GM21786 (cell line): ENCODE data around the gene ZBTB26.
"Not testable (repeated sequence)": the region's sequence is repeated elsewhere in the genome, so short reads cannot be mapped to it uniquely, and the experiment has no call there.

ENCODE experiments used
- ATAC-seq: cut with Tn5 transposase; IDR thresholded peaks from one replicate; pipeline ENCODE4 v1.9.1; 2021; ENCODE audit not compliant: unreplicated experiment

ZBTB26 gene

GRCh38 chr9:122929796-122930354, 1.4 kb downstream of the ZBTB26 start:
- no peak for ATAC-seq

- no peak for ATAC-seq
Observed at GRCh38 chr9:122923947-122924346, 7.4 kb downstream of the ZBTB26 start.

DNA sequence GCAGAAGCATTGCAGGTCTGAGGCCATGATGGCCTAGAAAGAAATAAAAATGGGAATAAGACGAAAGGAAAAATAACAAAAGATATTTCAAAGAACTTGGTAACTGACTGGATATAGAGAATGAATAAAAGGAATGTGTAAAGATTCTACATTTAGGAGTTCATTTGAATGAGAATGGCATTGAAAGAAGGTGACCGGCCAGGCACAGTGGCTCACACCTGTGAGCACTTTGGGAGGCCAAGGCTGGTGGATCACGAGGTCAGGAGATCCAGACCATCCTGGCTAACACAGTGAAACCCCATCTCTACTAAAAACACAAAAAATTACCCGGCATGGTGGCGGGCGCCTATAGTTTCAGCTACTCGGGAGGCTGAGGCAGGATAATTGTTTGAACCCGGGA, 8.6 kb downstream of the ZBTB26 start:
- ATAC-seq: no peak

DNA sequence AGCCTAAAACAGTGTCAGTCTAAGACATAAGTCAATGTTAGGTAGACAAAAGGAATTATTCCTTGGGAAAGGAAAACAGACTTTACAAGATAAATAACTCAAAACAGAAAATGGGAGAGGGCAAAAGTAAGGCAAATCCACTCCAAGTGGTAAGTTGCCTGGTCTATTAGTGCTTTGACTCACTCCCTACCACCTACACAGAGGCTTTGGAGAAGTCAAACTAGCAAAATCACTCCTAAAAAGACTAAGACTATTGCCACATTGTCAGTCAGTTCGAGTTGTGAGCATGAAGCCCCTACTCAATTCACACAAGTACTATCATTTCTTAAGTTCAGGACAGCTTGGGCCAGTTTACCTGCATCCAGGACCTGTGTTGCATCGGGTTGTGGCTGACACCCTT, 13.0 kb downstream of the ZBTB26 start:
- ATAC-seq: no peak

- ATAC-seq: peak; percentile 99
Observed at GRCh38 chr9:122912964-122913673, 18.2 kb downstream of the ZBTB26 start, which contains the start of gene ZBTB6. ZBTB6 (minus strand) TSS chr9:122913323; CDS start chr9:122912072, 1,251 bp downstream.

GRCh38 chr9:122912671-122912963, 18.7 kb downstream of the ZBTB26 start:
- no peak for ATAC-seq

GRCh38 chr9:122906122-122906521, 25.2 kb downstream of the ZBTB26 start:
- not testable (repeated sequence) for ATAC-seq

GRCh38 chr9:122904823-122905710, 26.2 kb downstream of the ZBTB26 start, which contains the start of gene RC3H2:
RC3H2 (minus strand) TSS chr9:122905359; CDS start chr9:122897509, 7,850 bp downstream.
- ATAC-seq: peak; percentile 87

DNA sequence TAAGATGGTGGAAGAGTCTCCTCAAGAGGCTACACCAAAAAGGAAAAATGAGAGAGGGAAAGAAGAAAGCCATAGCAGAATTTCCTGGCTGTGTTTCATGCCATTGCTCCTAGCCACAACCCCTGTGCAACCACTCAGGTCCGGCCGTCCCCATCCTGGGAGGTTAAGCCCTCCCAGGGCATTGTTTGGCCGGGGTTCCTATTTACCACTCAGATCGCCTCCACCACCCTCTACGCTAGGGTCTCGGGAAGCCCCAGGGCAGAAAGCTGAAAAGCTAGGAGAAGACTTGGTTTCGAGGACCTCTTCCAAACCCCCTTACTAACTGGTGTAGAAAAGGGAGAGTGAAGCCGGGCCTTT, 26.9 kb downstream of the ZBTB26 start:
- ATAC-seq: peak; percentile 21

GRCh38 chr9:122900791-122901190, 30.5 kb downstream of the ZBTB26 start:
- ATAC-seq: no peak

DNA sequence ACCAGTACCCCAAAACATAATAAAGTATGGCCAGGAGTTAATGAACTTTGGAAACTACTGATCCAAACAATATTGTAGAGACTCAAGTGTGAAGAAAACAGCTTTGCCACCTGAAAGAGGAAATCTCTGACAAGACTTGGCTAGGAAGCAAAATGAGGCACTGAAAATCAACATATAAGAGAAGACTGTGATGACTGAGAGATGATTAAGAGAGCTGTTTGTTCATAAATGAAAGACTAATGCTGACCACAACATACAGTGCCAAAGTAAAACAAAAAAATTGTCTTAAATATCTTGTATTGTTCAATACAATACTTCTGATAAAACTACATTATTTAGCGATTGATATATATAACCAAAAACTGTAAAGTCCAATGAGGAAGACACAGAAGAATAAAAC, 33.3 kb downstream of the ZBTB26 start:
- ATAC-seq: no peak

DNA sequence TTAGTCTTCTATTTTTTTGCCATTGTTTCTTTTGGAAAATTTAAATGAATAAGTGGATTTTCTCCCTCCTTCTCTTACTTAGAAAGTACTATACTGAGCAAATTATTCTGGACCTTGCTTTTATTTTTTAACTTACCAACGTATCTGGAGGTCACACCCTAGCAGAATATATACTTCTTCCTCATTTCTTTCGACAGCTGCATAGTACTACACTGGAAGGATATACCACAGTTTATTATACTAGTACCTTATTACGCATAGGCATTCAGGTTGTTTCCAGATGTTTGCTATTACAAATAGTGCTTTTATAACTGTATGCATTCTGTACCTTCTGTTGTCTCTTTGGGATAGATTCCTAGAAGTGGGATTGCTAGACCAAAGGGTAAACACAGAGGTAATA, 42.8 kb downstream of the ZBTB26 start:
- no peak for ATAC-seq

DNA sequence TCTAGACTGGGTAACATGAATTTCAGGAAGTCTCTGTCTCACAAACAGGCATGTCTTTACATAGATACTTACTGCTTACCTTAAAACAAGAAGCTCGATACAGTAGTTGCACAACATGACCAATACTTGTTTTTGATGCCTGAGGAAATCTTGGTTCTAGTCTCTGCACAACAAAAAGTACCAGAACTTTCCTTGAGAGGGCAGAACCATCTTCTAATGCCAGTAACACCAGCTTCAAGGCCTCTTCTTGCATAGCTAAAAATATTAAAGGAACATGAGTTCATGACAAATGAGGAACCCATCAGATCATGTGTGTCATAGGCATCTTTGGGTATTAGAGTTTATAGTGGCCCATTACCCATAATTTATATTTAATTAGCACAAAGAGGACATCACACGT, 48.2 kb downstream of the ZBTB26 start:
- no peak for ATAC-seq

GRCh38 chr9:122879443-122879842, 51.9 kb downstream of the ZBTB26 start:
- no peak for ATAC-seq

DNA sequence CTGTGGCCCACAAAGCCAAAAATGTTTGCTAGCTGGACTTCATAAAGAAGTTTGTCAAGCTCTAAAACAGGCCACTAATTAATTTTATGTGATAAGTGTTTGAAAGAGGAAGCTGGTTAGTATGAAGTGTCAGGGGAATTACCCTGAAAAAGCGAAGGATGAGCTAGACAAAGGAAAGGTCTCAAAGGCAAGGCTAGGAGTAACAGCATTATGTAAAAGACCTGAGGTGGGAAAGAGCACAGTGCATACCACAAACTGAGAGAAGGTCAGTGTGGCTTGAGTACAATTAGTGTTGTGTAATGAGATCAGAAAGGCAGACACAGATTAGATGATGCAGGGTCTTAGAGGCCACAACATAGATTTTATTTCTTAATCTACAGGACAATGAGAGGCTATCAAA, 55.8 kb downstream of the ZBTB26 start:
- ATAC-seq: no peak

DNA sequence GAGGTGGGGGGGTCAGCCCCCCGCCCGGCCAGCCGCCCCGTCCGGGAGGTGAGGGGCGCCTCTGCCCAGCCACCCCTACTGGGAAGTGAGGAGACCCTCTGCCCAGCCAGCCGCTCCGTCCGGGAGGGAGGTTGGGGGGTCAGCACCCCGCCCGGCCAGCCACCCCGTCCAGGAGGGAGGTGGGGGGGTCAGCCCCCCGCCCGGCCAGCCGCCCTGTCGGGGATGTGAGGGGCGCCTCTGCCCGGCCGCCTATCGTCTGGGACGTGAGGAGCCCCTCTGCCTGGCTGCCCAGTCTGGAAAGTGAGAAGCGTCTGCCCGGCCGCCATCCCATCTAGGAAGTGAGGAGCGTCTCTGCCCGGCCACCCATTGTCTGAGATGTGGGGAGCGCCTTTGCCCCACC, 64.0 kb downstream of the ZBTB26 start:
- not testable (repeated sequence) for ATAC-seq

DNA sequence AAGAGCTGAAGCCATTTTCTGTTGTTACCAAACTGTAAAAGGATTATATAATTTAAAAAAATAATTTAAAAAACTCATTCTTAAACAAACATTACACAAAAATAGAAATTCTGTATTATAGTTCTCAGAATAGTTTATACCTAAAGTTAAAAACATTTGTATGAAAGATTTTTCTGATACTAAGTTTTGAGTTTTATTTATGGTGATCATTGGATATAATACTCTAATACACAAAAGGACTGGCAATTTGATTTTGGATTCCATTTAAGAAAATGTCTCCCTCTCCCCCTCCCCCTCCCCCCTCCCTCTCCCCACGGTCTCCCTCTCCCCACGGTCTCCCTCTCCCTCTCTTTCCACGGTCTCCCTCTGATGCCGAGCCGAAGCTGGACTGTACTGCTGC, 65.2 kb downstream of the ZBTB26 start:
- no peak for ATAC-seq
